Activated naive CD8-positive, alpha-beta T cell treated with anti-CD3 and anti-CD28 coated beads, Interleukin-2, amount 10 ng/mL, durations not matched to agents 7 days and 5 days (primary cell): ENCODE measurements around the gene KLK5. TPM values are rescaled to one million over a fixed set of nuclear protein-coding genes. Genes with fewer than 3 reads are reported as not detected.

Source experiments
- ATAC-seq: fragments of 150-1000 bp; cut with Tn5 transposase; one replicate; pipeline ENCODE4 v1.10.0; 2021; ENCODE audit warnings: low read depth, moderate library complexity
- POLR2A ChIA-PET: fragments of 350-600 bp; sonication (Branson Sonifier 250); formaldehyde crosslinking; loops from one replicate; lab custom pipeline; 2021; ENCODE audit warnings: antibody characterized with exemption; lab: Charles Lee
- DNase-seq: peaks from one replicate; pipeline ENCODE4 v3.0.0; 2021
- H3K27ac Mint-ChIP-seq: one replicate; pipeline ENCODE4 v1.8.0; 2022; ENCODE audit warnings: mild to moderate bottlenecking, mixed read lengths
- H3K27me3 Mint-ChIP-seq: one replicate; pipeline ENCODE4 v1.8.0; 2022; ENCODE audit warnings: mild to moderate bottlenecking, moderate library complexity, mixed read lengths
- H3K36me3 Mint-ChIP-seq: one replicate; pipeline ENCODE4 v1.8.0; 2021; ENCODE audit warnings: mild to moderate bottlenecking, mixed read lengths
- H3K4me1 Mint-ChIP-seq: one replicate; pipeline ENCODE4 v1.8.0; 2021; ENCODE audit warnings: mixed read lengths
- H3K4me3 Mint-ChIP-seq: one replicate; pipeline ENCODE4 v1.8.0; 2022; ENCODE audit warnings: mild to moderate bottlenecking, moderate library complexity, mixed read lengths
- H3K9me3 Mint-ChIP-seq: one replicate; pipeline ENCODE4 v1.8.0; 2021; ENCODE audit warnings: mixed read lengths
- total RNA-seq, 2 experiments: library from RNA; stranded (reverse); gene quantifications; one replicate each; pipeline ENCODE4 v1.2.3, GENCODE V29; 2021

KLK5 gene
- total RNA-seq, 2 experiments from 2014 or later = not detected

- Mint-ChIP-seq H3K4me1 (no peaks in the 10 kb centered on the region), H3K36me3 (no peaks in the 10 kb centered on the region), H3K4me3 (no peak overlapping the region), H3K9me3 (no peaks in the 10 kb centered on the region), H3K27ac (no peak overlapping the region), H3K27me3 (peaks cover 5% of the 10 kb centered on the region)
- ATAC-seq (no peak), DNase-seq (no peak)
- POLR2A ChIA-PET = no interaction called here
Measured at GRCh38 chr19:50959731-50960500, 7.1 kb upstream of the KLK5 start.

- H3K4me1 Mint-ChIP-seq = no peaks in the 10 kb centered on the region
- DNase-seq (no peak), ATAC-seq (no peak)
- peak overlapping the region; percentile 36 for H3K27ac Mint-ChIP-seq
- POLR2A ChIA-PET = no interaction called here
- H3K36me3 Mint-ChIP-seq = no peaks in the 10 kb centered on the region
- H3K9me3 Mint-ChIP-seq = no peaks in the 10 kb centered on the region
- no peak overlapping the region for H3K4me3 Mint-ChIP-seq
- H3K27me3 Mint-ChIP-seq = peaks cover 2% of the 10 kb centered on the region
Measured at GRCh38 chr19:50957587-50957986, 4.7 kb upstream of the KLK5 start.

GRCh38 chr19:50949861-50950260 is 3.0 kb downstream of the KLK5 start:
- DNase-seq (no peak), ATAC-seq (no peak)
- no peaks in the 10 kb centered on the region for H3K36me3 Mint-ChIP-seq
- H3K27ac Mint-ChIP-seq = no peak overlapping the region
- no peak overlapping the region for H3K4me3 Mint-ChIP-seq
- POLR2A ChIA-PET = no interaction called here
- no peaks in the 10 kb centered on the region for H3K4me1 Mint-ChIP-seq
- H3K27me3 Mint-ChIP-seq = peaks cover 9% of the 10 kb centered on the region
- no peaks in the 10 kb centered on the region for H3K9me3 Mint-ChIP-seq

- ATAC-seq (no peak), DNase-seq (no peak)
- no peaks in the 10 kb centered on the region for H3K4me1 Mint-ChIP-seq
- H3K4me3 Mint-ChIP-seq = no peak overlapping the region
- POLR2A ChIA-PET = no interaction called here
- H3K36me3 Mint-ChIP-seq = no peaks in the 10 kb centered on the region
- H3K27me3 Mint-ChIP-seq = peaks cover 9% of the 10 kb centered on the region
- no peak overlapping the region for H3K27ac Mint-ChIP-seq
- H3K9me3 Mint-ChIP-seq = no peaks in the 10 kb centered on the region
Measured at GRCh38 chr19:50947123-50947522, 5.7 kb downstream of the KLK5 start.

- ATAC-seq (no peak), DNase-seq (no peak)
- peaks cover 9% of the 10 kb centered on the region for H3K27me3 Mint-ChIP-seq
- H3K4me3 Mint-ChIP-seq = no peak overlapping the region
- H3K27ac Mint-ChIP-seq = no peak overlapping the region
- no peaks in the 10 kb centered on the region for H3K4me1 Mint-ChIP-seq
- H3K36me3 Mint-ChIP-seq = no peaks in the 10 kb centered on the region
- POLR2A ChIA-PET = no interaction called here
- no peaks in the 10 kb centered on the region for H3K9me3 Mint-ChIP-seq
Measured at GRCh38 chr19:50944795-50945194, 8.0 kb downstream of the KLK5 start.

GRCh38 chr19:50943074-50943828 is 9.6 kb downstream of the KLK5 start:
- no peaks in the 10 kb centered on the region for H3K36me3 Mint-ChIP-seq
- peaks cover 4% of the 10 kb centered on the region for H3K27me3 Mint-ChIP-seq
- no peaks in the 10 kb centered on the region for H3K9me3 Mint-ChIP-seq
- ATAC-seq = no peak
- H3K4me3 Mint-ChIP-seq = no peak overlapping the region
- H3K4me1 Mint-ChIP-seq = no peaks in the 10 kb centered on the region
- POLR2A ChIA-PET = no interaction called here
- DNase-seq = no peak
- H3K27ac Mint-ChIP-seq = no peak overlapping the region

- H3K4me3 Mint-ChIP-seq = no peak overlapping the region
- H3K4me1 Mint-ChIP-seq = no peaks in the 10 kb centered on the region
- H3K27me3 Mint-ChIP-seq = no peaks in the 10 kb centered on the region
- H3K36me3 Mint-ChIP-seq = no peaks in the 10 kb centered on the region
- no peak overlapping the region for H3K27ac Mint-ChIP-seq
- no peaks in the 10 kb centered on the region for H3K9me3 Mint-ChIP-seq
- no peak for ATAC-seq
- POLR2A ChIA-PET = no interaction called here
- DNase-seq = no peak
Measured at GRCh38 chr19:50939596-50939995, 13.2 kb downstream of the KLK5 start.

GRCh38 chr19:50933640-50934039 is 19.2 kb downstream of the KLK5 start:
- H3K27ac Mint-ChIP-seq = no peak overlapping the region
- no peaks in the 10 kb centered on the region for H3K9me3 Mint-ChIP-seq
- ATAC-seq (no peak), DNase-seq (no peak)
- H3K27me3 Mint-ChIP-seq = peaks cover 24% of the 10 kb centered on the region
- no peaks in the 10 kb centered on the region for H3K36me3 Mint-ChIP-seq
- H3K4me3 Mint-ChIP-seq = no peak overlapping the region
- POLR2A ChIA-PET = no interaction called here
- peaks cover 4% of the 10 kb centered on the region for H3K4me1 Mint-ChIP-seq

GRCh38 chr19:50932690-50933083 is 20.2 kb downstream of the KLK5 start:
- no peak for ATAC-seq
- no peak for DNase-seq
- Mint-ChIP-seq H3K9me3 (no peaks in the 10 kb centered on the region), H3K4me3 (no peak overlapping the region), H3K27me3 (peaks cover 24% of the 10 kb centered on the region), H3K36me3 (no peaks in the 10 kb centered on the region), H3K4me1 (peaks cover 4% of the 10 kb centered on the region), H3K27ac (no peak overlapping the region)
- POLR2A ChIA-PET = no interaction called here

GRCh38 chr19:50932018-50932689 is 20.7 kb downstream of the KLK5 start:
- Mint-ChIP-seq H3K36me3 (no peaks in the 10 kb centered on the region), H3K27me3 (peaks cover 24% of the 10 kb centered on the region), H3K27ac (no peak overlapping the region), H3K4me1 (peaks cover 4% of the 10 kb centered on the region), H3K9me3 (no peaks in the 10 kb centered on the region), H3K4me3 (no peak overlapping the region)
- no peak for ATAC-seq
- DNase-seq = no peak
- POLR2A ChIA-PET = interaction anchor here (0.6 kb wide), 1 partner anchor 200 kb away, joined by 5 read pairs; no protein-coding TSS in a partner anchor

- H3K27me3 Mint-ChIP-seq = peaks cover 24% of the 10 kb centered on the region
- DNase-seq = no peak
- H3K4me1 Mint-ChIP-seq = peaks cover 4% of the 10 kb centered on the region
- no peak overlapping the region for H3K4me3 Mint-ChIP-seq
- H3K9me3 Mint-ChIP-seq = no peaks in the 10 kb centered on the region
- POLR2A ChIA-PET = no interaction called here
- H3K36me3 Mint-ChIP-seq = no peaks in the 10 kb centered on the region
- no peak overlapping the region for H3K27ac Mint-ChIP-seq
- ATAC-seq = no peak
Measured at GRCh38 chr19:50931023-50931422, 21.8 kb downstream of the KLK5 start.

- Mint-ChIP-seq H3K27ac (no peak overlapping the region), H3K36me3 (no peaks in the 10 kb centered on the region), H3K4me3 (no peak overlapping the region), H3K9me3 (no peaks in the 10 kb centered on the region), H3K27me3 (peaks cover 24% of the 10 kb centered on the region), H3K4me1 (peaks cover 4% of the 10 kb centered on the region)
- no peak for DNase-seq
- ATAC-seq = no peak
- POLR2A ChIA-PET = no interaction called here
Measured at GRCh38 chr19:50928831-50929230, 24.0 kb downstream of the KLK5 start.

GRCh38 chr19:50926144-50926543 is 26.7 kb downstream of the KLK5 start:
- POLR2A ChIA-PET = no interaction called here

More at GRCh38 chr19:50926144-50926543, 26.7 kb downstream of the KLK5 start:
- Mint-ChIP-seq H3K9me3 (no peaks in the 10 kb centered on the region), H3K4me1 (peaks cover 13% of the 10 kb centered on the region), H3K27me3 (peaks cover 21% of the 10 kb centered on the region), H3K27ac (no peak overlapping the region), H3K36me3 (no peaks in the 10 kb centered on the region), H3K4me3 (no peak overlapping the region)
- no peak for DNase-seq
- no peak for ATAC-seq
